ENCODE data around the gene PRICKLE4.
A peak's percentile ranks its signal among the peaks of the same experiment; 100 is the strongest.

The PRICKLE4 gene

GRCh38 chr6:41755895-41756294 is 24.7 kb upstream of the PRICKLE4 start:
- CTCF ChIA-PET = interaction anchor here (0.6 kb wide), 2 partner anchors 165 to 416 kb away, joined by 3 read pairs; partner anchors contain the start of genes BYSL and MED20
- H3K36me3 ChIP-seq (ENCODE audit: control insufficient read depth in 2 of 2, insufficient read depth in 1 of 2, low read length in 2 of 2) = no peaks in the 10 kb centered on the region
- TF ChIP-seq WT1 (tag by site-specific recombination; IDR thresholded peaks at IDR 0.05) = no peak
- no peak for TF ChIP-seq ZBTB17 (tag by site-specific recombination; IDR thresholded peaks at IDR 0.05)
- no peak for TF ChIP-seq SP7 (tag by site-specific recombination; IDR thresholded peaks at IDR 0.05)
- no peak for TF ChIP-seq ZNF140 (tag by site-specific recombination; IDR thresholded peaks at IDR 0.05)
- no peak for TF ChIP-seq GFI1B (tag by site-specific recombination; IDR thresholded peaks at IDR 0.05)
- no peak for TF ChIP-seq BCL11A (tag by site-specific recombination; IDR thresholded peaks at IDR 0.05; ENCODE audit: low read depth)
- TF ChIP-seq ZNF433 (tag by site-specific recombination; IDR thresholded peaks at IDR 0.05; ENCODE audit: low read depth) = no peak
- TF ChIP-seq, protein P1, sequence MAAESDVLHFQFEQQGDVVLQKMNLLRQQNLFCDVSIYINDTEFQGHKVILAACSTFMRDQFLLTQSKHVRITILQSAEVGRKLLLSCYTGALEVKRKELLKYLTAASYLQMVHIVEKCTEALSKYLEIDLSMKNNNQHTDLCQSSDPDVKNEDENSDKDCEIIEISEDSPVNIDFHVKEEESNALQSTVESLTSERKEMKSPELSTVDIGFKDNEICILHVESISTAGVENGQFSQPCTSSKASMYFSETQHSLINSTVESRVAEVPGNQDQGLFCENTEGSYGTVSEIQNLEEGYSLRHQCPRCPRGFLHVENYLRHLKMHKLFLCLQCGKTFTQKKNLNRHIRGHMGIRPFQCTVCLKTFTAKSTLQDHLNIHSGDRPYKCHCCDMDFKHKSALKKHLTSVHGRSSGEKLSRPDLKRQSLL (tag by site-specific recombination; IDR thresholded peaks at IDR 0.05) = no peak
- no peak for TF ChIP-seq ZNF394 (tag by site-specific recombination; IDR thresholded peaks at IDR 0.05; ENCODE audit: borderline replicate concordance)
- TF ChIP-seq ZNF48 (tag by site-specific recombination; IDR thresholded peaks at IDR 0.05) = no peak
- H3K27ac ChIP-seq (ENCODE audit: extremely low read depth, low read depth, low read length) = no peak overlapping the region
- H3K9me3 ChIP-seq (ENCODE audit: control insufficient read depth, insufficient read depth, low read depth, low read length) = no peaks in the 10 kb centered on the region
- POLR2A ChIA-PET = no interaction called here
- no peak overlapping the region for H3K4me3 ChIP-seq (ENCODE audit: low read depth, low read length)
- no peaks in the 10 kb centered on the region for H3K4me1 ChIP-seq (ENCODE audit: control insufficient read depth, insufficient read depth, low read length)

- ChIA-PET POLR2A (no interaction called here), CTCF (interaction anchor here (0.6 kb wide), 2 partner anchors 31 to 165 kb away, joined by 3 to 4 read pairs; partner anchors contain the start of genes BYSL and MED20)
- H3K27ac ChIP-seq (ENCODE audit: extremely low read depth, low read depth, low read length) = no peak overlapping the region
- no peak for TF ChIP-seq ZNF426 (tag by site-specific recombination; IDR thresholded peaks at IDR 0.05)
- peak; percentile 52; the same call in 1 of the 2 replicates for TF ChIP-seq ZIC2 (tag by site-specific recombination; IDR thresholded peaks at IDR 0.05)
- no peak for TF ChIP-seq ZFHX2 (tag by site-specific recombination; conservative IDR thresholded peaks at IDR 0.05)
- no peaks in the 10 kb centered on the region for H3K4me1 ChIP-seq (ENCODE audit: control insufficient read depth, insufficient read depth, low read length)
- no peaks in the 10 kb centered on the region for H3K9me3 ChIP-seq (ENCODE audit: control insufficient read depth, insufficient read depth, low read depth, low read length)
- H3K36me3 ChIP-seq (ENCODE audit: control insufficient read depth in 2 of 2, insufficient read depth in 1 of 2, low read length in 2 of 2) = no peaks in the 10 kb centered on the region
- no peak overlapping the region for H3K4me3 ChIP-seq (ENCODE audit: low read depth, low read length)
These were observed 24.2 kb upstream of the PRICKLE4 start for GRCh38 chr6:41756354-41756753.

- ChIA-PET CTCF (no interaction called here), POLR2A (no interaction called here)
- no peak for TF ChIP-seq SETDB1 (IDR thresholded peaks at IDR 0.05; ENCODE audit: insufficient read length, low read length)
- TF ChIP-seq, protein P2, sequence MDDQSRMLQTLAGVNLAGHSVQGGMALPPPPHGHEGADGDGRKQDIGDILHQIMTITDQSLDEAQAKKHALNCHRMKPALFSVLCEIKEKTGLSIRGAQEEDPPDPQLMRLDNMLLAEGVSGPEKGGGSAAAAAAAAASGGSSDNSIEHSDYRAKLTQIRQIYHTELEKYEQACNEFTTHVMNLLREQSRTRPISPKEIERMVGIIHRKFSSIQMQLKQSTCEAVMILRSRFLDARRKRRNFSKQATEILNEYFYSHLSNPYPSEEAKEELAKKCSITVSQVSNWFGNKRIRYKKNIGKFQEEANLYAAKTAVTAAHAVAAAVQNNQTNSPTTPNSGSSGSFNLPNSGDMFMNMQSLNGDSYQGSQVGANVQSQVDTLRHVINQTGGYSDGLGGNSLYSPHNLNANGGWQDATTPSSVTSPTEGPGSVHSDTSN (CRISPR knock-in tag; IDR thresholded peaks at IDR 0.05) = no peak
- H3K4me3 ChIP-seq (ENCODE audit: low read depth, low read length) = no peak overlapping the region
- no peaks in the 10 kb centered on the region for H3K4me1 ChIP-seq (ENCODE audit: control insufficient read depth, insufficient read depth, low read length)
- H3K27ac ChIP-seq (ENCODE audit: extremely low read depth, low read depth, low read length) = no peak overlapping the region
- H3K36me3 ChIP-seq (ENCODE audit: control insufficient read depth in 2 of 2, insufficient read depth in 1 of 2, low read length in 2 of 2) = no peaks in the 10 kb centered on the region
- no peaks in the 10 kb centered on the region for H3K9me3 ChIP-seq (ENCODE audit: control insufficient read depth, insufficient read depth, low read depth, low read length)
These were observed 23.3 kb upstream of the PRICKLE4 start for GRCh38 chr6:41757271-41757670.

GRCh38 chr6:41757931-41758640 is 22.5 kb upstream of the PRICKLE4 start:
- Histone ChIP-seq H3K4me3 (ENCODE audit: low read depth, low read length) (no peak overlapping the region), H3K27ac (ENCODE audit: extremely low read depth, low read depth, low read length) (no peak overlapping the region), H3K36me3 (ENCODE audit: control insufficient read depth in 2 of 2, insufficient read depth in 1 of 2, low read length in 2 of 2) (no peaks in the 10 kb centered on the region), H3K9me3 (ENCODE audit: control insufficient read depth, insufficient read depth, low read depth, low read length) (no peaks in the 10 kb centered on the region), H3K4me1 (ENCODE audit: control insufficient read depth, insufficient read depth, low read length) (no peaks in the 10 kb centered on the region)
- ChIA-PET CTCF (interaction anchor here (0.7 kb wide), 1 partner anchor 163 kb away, joined by 4 read pairs; the partner anchor contains the start of gene MED20), POLR2A (no interaction called here)
- TF ChIP-seq ZFHX2 (tag by site-specific recombination; conservative IDR thresholded peaks at IDR 0.05) (peak; percentile 83), EGR2 (tag by site-specific recombination; IDR thresholded peaks at IDR 0.05; ENCODE audit: low read depth) (peak; percentile 86), ZBTB26 (tag by site-specific recombination; optimal IDR thresholded peaks at IDR 0.05) (no peak), ZSCAN16 (tag by site-specific recombination; IDR thresholded peaks at IDR 0.05) (no peak), SCRT2 (tag by site-specific recombination; IDR thresholded peaks at IDR 0.05) (peak; percentile 75), ZNF660 (tag by site-specific recombination; IDR thresholded peaks at IDR 0.05) (no peak), ZNF16 (tag by site-specific recombination; IDR thresholded peaks at IDR 0.05; ENCODE audit: low read depth) (no peak), ZNF677 (tag by site-specific recombination; IDR thresholded peaks at IDR 0.05) (no peak)
- TF ChIP-seq, protein P3, sequence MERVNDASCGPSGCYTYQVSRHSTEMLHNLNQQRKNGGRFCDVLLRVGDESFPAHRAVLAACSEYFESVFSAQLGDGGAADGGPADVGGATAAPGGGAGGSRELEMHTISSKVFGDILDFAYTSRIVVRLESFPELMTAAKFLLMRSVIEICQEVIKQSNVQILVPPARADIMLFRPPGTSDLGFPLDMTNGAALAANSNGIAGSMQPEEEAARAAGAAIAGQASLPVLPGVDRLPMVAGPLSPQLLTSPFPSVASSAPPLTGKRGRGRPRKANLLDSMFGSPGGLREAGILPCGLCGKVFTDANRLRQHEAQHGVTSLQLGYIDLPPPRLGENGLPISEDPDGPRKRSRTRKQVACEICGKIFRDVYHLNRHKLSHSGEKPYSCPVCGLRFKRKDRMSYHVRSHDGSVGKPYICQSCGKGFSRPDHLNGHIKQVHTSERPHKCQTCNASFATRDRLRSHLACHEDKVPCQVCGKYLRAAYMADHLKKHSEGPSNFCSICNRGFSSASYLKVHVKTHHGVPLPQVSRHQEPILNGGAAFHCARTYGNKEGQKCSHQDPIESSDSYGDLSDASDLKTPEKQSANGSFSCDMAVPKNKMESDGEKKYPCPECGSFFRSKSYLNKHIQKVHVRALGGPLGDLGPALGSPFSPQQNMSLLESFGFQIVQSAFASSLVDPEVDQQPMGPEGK (tag by site-specific recombination; IDR thresholded peaks at IDR 0.05) = no peak
